ENCODE results near the gene ZNF274. TPM values are rescaled to one million over a fixed set of nuclear protein-coding genes. Genes with fewer than 3 reads are reported as not detected.

The ZNF274 gene
- total and polyA plus RNA-seq, 10 of the 15 experiments (the other 5 are each of a cell fraction or from before 2014, with no cell fraction given), result 2.7 to 17.6 (median 14.3) TPM

- TF ChIP-seq ZBTB4 (CRISPR knock-in tag; IDR thresholded peaks at IDR 0.05) (no peak), STAT1 (conservative IDR thresholded peaks at IDR 0.05) (no peak), CBX5 (IDR thresholded peaks at IDR 0.05; ENCODE audit: low read depth) (no peak), EGR1 (IDR thresholded peaks at IDR 0.05; ENCODE audit: borderline replicate concordance in 1 of 2, low read depth in 2 of 2, low read length in 2 of 2) (no peak), IKZF1 (conservative IDR thresholded peaks at IDR 0.05) (peak; percentile 68), RCOR1 (conservative IDR thresholded peaks at IDR 0.05; ENCODE audit: low read depth, low read length) (no peak)
Measured at GRCh38 chr19:58150328-58150921, 32.4 kb upstream of the ZNF274 start, which contains the start of gene ZNF329 (continued).

GRCh38 chr19:58153386-58153785 is 29.5 kb upstream of the ZNF274 start:
- no peaks in the 10 kb centered on the region for H3K4me1 ChIP-seq (ENCODE audit: control insufficient read depth, insufficient read depth, low read length)
- no peak overlapping the region for H3K27ac ChIP-seq (ENCODE audit: control insufficient read depth, insufficient read depth)
- 100% methylated on average over 2 of the region's 2 CpGs for WGBS (ENCODE audit: insufficient coverage, insufficient replicate concordance, low lambda C conversion rate, missing lambda C conversion rate)
- in situ Hi-C loops (cut with MboI), result no loop called here
- CTCF ChIA-PET, result interaction anchor here (0.5 kb wide), 1 partner anchor 426 kb away, joined by 3 read pairs; the partner anchor contains the start of gene ZNF671
- no peak for FAIRE-seq
- RAD21 ChIA-PET (ENCODE audit: unreplicated experiment), result no interaction called here
- no peak for ATAC-seq
- no peaks in the 10 kb centered on the region for H4K20me1 ChIP-seq (ENCODE audit: control insufficient read depth, insufficient read depth)
- H3K4me2 ChIP-seq (ENCODE audit: control insufficient read depth, insufficient read depth), result no peak overlapping the region
- intact Hi-C loops (cut with micrococcal nuclease; ENCODE audit: unreplicated experiment), result no loop called here
- SMC1A ChIA-PET (ENCODE audit: uncharacterized antibody, unreplicated experiment), result no interaction called here
- no peaks in the 10 kb centered on the region for H3K79me2 ChIP-seq (ENCODE audit: control insufficient read depth, insufficient read depth, low read length)
- no peak overlapping the region for H2AFZ ChIP-seq (ENCODE audit: control insufficient read depth, low read depth, low read length)
- no peak overlapping the region for H3K9ac ChIP-seq (ENCODE audit: control insufficient read depth, insufficient read depth, low read length)
- no TSS peak for BruUV-seq (replicated peaks)
- POLR2A ChIA-PET, result no interaction called here
- no peak for DNase-seq (ENCODE audit: low read depth, low spot score)
- no peaks in the 10 kb centered on the region for H3K36me3 ChIP-seq (ENCODE audit: control insufficient read depth in 2 of 2, insufficient read depth in 2 of 2, low read length in 1 of 2)
- peaks cover 7% of the 10 kb centered on the region; the same call in 2 of the 3 replicates for H3K9me3 ChIP-seq (replicated peaks; ENCODE audit: control insufficient read depth, insufficient read depth, low read length)
- H3K27me3 ChIP-seq (replicated peaks in 1 of 2; ENCODE audit: control insufficient read depth in 2 of 2, insufficient read depth in 2 of 2, low read length in 1 of 2), result no peaks in the 10 kb centered on the region
- H3K4me3 ChIP-seq, result no peak overlapping the region
- TF ChIP-seq JUND (IDR thresholded peaks at IDR 0.05; ENCODE audit: low read depth, low read length) (no peak), SMAD5 (IDR thresholded peaks at IDR 0.05; ENCODE audit: low read depth) (no peak), BCL3 (IDR thresholded peaks at IDR 0.05; ENCODE audit: borderline replicate concordance, insufficient read depth, low read depth, low read length, poor library complexity, severe bottlenecking) (no peak), ZBTB4 (CRISPR knock-in tag; IDR thresholded peaks at IDR 0.05) (no peak), EZH2 (IDR thresholded peaks at IDR 0.05; ENCODE audit: borderline replicate concordance, control insufficient read depth, low read depth, low read length) (no peak), YY1 (IDR thresholded peaks at IDR 0.05; ENCODE audit: low read depth, low read length) (no peak), HDGF (IDR thresholded peaks at IDR 0.05) (no peak), BCL11A (IDR thresholded peaks at IDR 0.05; ENCODE audit: low read depth, low read length) (no peak)
